PFSK-1 (cell line): ENCODE data around the gene DCAF4L1.

Experiments
- FOXP2 ChIP-seq: optimal IDR thresholded peaks from 2 replicates; pipeline ENCODE3; 2011; ENCODE audit warnings: borderline replicate concordance, control low read depth, inconsistent platforms; ENCODE audit not compliant: insufficient read depth; ENCODE audit errors: extremely low read length, extremely low read depth
- POLR2AphosphoS5 ChIP-seq: IDR thresholded peaks from 2 replicates; pipeline ENCODE4 v1.6.1; 2012; ENCODE audit warnings: low read depth, mild to moderate bottlenecking, control low read depth, low read length, moderate library complexity
- REST ChIP-seq, 2 experiments: IDR thresholded peaks; 2 replicates each; pipeline versions ENCODE4 v1.6.1 to v1.8.0; 2011 to 2012; ENCODE audit warnings: low read depth in 2 of 2, low read length in 2 of 2, control low read depth in 1 of 2, inconsistent platforms in 1 of 2, mild to moderate bottlenecking in 1 of 2, moderate library complexity in 1 of 2; ENCODE audit not compliant: insufficient read depth in 1 of 2
- SIN3A ChIP-seq: IDR thresholded peaks from 2 replicates; pipeline ENCODE4 v1.6.1; 2012; ENCODE audit warnings: mild to moderate bottlenecking, low read length, moderate library complexity, borderline replicate concordance; ENCODE audit not compliant: insufficient read depth
- TAF1 ChIP-seq: IDR thresholded peaks from 2 replicates; pipeline ENCODE4 v1.6.1; 2012; ENCODE audit warnings: low read length, control low read depth, borderline replicate concordance; ENCODE audit not compliant: insufficient read depth

The DCAF4L1 gene

GRCh38 chr4:41977709-41978108 is 3.8 kb upstream of the DCAF4L1 start:
- TF ChIP-seq POLR2AphosphoS5 = no peak
- no peak for TF ChIP-seq REST (IDR thresholded peaks at IDR 0.05; ENCODE audit: insufficient read depth in 1 of 2, low read depth in 2 of 2, low read length in 2 of 2)
- no peak for TF ChIP-seq TAF1
- no peak for TF ChIP-seq FOXP2
- no peak for TF ChIP-seq SIN3A

- TF ChIP-seq TAF1 (no peak), POLR2AphosphoS5 (no peak), REST (IDR thresholded peaks at IDR 0.05; ENCODE audit: insufficient read depth in 1 of 2, low read depth in 2 of 2, low read length in 2 of 2) (no peak), SIN3A (no peak)
Observed at GRCh38 chr4:41982716-41983115, 1.2 kb downstream of the DCAF4L1 start.

- no peak for TF ChIP-seq POLR2AphosphoS5
- TF ChIP-seq REST (IDR thresholded peaks at IDR 0.05; ENCODE audit: insufficient read depth in 1 of 2, low read depth in 2 of 2, low read length in 2 of 2) = no peak
- no peak for TF ChIP-seq SIN3A
- TF ChIP-seq TAF1 = no peak
- TF ChIP-seq FOXP2 = no peak
Observed at GRCh38 chr4:41985151-41985550, 3.6 kb downstream of the DCAF4L1 start.

GRCh38 chr4:41989994-41990364 is 8.4 kb downstream of the DCAF4L1 start:
- no peak for TF ChIP-seq SIN3A
- no peak for TF ChIP-seq POLR2AphosphoS5
- TF ChIP-seq REST (IDR thresholded peaks at IDR 0.05; ENCODE audit: insufficient read depth in 1 of 2, low read depth in 2 of 2, low read length in 2 of 2) = no peak
- TF ChIP-seq FOXP2 = no peak
- TF ChIP-seq TAF1 = no peak

DNA sequence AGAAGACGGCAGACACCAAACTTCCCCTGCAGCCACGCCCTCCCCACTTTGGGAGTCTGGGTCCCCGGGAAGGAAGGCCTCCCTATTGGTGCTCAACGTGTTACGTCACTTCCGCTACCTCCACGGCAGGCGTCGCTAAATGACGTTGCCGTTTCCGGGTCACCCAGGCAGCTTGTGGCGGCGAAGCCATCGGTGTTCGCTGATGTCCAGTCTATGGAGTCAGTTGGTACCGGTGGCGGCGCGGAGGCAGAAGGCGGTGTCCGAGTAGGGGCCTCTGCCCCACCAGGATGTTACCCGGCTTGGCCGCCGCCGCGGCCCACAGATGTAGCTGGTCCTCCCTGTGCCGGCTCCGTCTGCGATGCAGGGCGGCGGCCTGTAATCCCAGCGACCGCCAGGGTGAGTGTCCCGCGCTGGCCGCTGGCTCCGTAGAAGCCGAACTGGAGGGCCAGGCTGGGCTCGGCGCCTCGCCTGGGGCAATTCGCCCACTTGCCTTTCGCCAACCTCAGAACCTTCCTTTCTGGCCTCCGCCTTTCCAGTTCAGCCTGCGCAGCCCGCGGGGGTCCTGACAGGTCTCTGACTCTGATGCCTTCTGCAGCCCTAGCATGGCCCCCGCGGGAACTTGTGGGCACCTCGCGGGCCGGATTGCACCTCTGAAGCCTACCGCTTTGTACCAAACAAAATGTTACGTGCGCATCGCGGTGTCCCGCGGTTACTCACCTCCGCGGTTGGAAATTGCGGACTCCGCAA is 9.0 kb downstream of the DCAF4L1 start, which contains the start of gene SLC30A9:
SLC30A9 (plus strand) TSS at position 166 of the 747 bp plus-strand sequence; CDS start at position 288, 122 bp downstream.
- TF ChIP-seq FOXP2 (peak; percentile 72), REST (IDR thresholded peaks at IDR 0.05; ENCODE audit: insufficient read depth in 1 of 2, low read depth in 2 of 2, low read length in 2 of 2) (0 out of 4 replicates have a peak, but pooled peaks of 1 of the 2 experiments have one; percentile 7), TAF1 (peak; percentile 80; the same call in 1 of the 2 replicates), POLR2AphosphoS5 (peak; percentile 97), SIN3A (no peak)
